Endodermal cell (in vitro differentiated cells): ENCODE results near the gene PLA2G3. TPM values are rescaled to one million over a fixed set of nuclear protein-coding genes. Genes with fewer than 3 reads are reported as not detected.
"Not testable (repeated sequence)": the region's sequence is repeated elsewhere in the genome, so short reads cannot be mapped to it uniquely, and the experiment has no call there.

ENCODE experiments used
- DNase-seq: peaks from one replicate; pipeline ENCODE4 v3.0.0-alpha.2; 2017
- H3K27ac ChIP-seq: 2 replicates; pipeline ENCODE4 v1.5.1; 2013; ENCODE audit warnings: mild to moderate bottlenecking, low read depth, low read length, moderate library complexity
- H3K27me3 ChIP-seq: 2 replicates; pipeline ENCODE4 v1.6.1; 2013; ENCODE audit warnings: mild to moderate bottlenecking, low read length, moderate library complexity; ENCODE audit not compliant: insufficient read depth, control insufficient read depth, poor library complexity, severe bottlenecking
- H3K36me3 ChIP-seq: 2 replicates; pipeline ENCODE4 v1.7.0; 2013; ENCODE audit warnings: mild to moderate bottlenecking, low read length, moderate library complexity; ENCODE audit not compliant: control insufficient read depth, insufficient read depth
- H3K4me1 ChIP-seq: one replicate; pipeline ENCODE4 v1.7.0; 2013; ENCODE audit warnings: low read length; ENCODE audit not compliant: control insufficient read depth, insufficient read depth
- H3K4me3 ChIP-seq: 2 replicates; pipeline ENCODE4 v1.5.1; 2013; ENCODE audit warnings: mild to moderate bottlenecking, low read length, moderate library complexity
- H3K9ac ChIP-seq: 2 replicates; pipeline ENCODE4 v1.6.1; 2013; ENCODE audit warnings: mild to moderate bottlenecking, low read length, moderate library complexity; ENCODE audit not compliant: poor library complexity, severe bottlenecking; ENCODE audit errors: extremely low read depth
- H3K9me3 ChIP-seq: 2 replicates; pipeline ENCODE4 v1.6.1; 2013; ENCODE audit warnings: mild to moderate bottlenecking, low read length, moderate library complexity; ENCODE audit not compliant: control insufficient read depth
- H3K27ac Mint-ChIP-seq: 2 replicates; pipeline ENCODE4 v1.8.0; 2020; ENCODE audit warnings: mixed read lengths
- H3K27me3 Mint-ChIP-seq: 2 replicates; pipeline ENCODE4 v1.8.0; 2021; ENCODE audit warnings: mild to moderate bottlenecking, mixed read lengths; ENCODE audit not compliant: insufficient read depth
- H3K36me3 Mint-ChIP-seq: 2 replicates; pipeline ENCODE4 v1.8.0; 2020; ENCODE audit warnings: low read depth, mixed read lengths
- H3K4me1 Mint-ChIP-seq: 2 replicates; pipeline ENCODE4 v1.8.0; 2020; ENCODE audit warnings: mixed read lengths
- H3K4me3 Mint-ChIP-seq: 2 replicates; pipeline ENCODE4 v1.8.0; 2020; ENCODE audit warnings: mild to moderate bottlenecking, moderate library complexity, mixed read lengths
- H3K9me3 Mint-ChIP-seq: 2 replicates; pipeline ENCODE4 v1.8.0; 2020; ENCODE audit warnings: mild to moderate bottlenecking, mixed read lengths
- CTCF ChIP-seq: fragments of 200-600 bp; sonication (generic); conservative IDR thresholded peaks from 2 replicates; pipeline ENCODE4 v1.5.0; 2021; ENCODE audit warnings: antibody characterized with exemption, mild to moderate bottlenecking
- WGBS, 2 experiments: methylation state at CpG; one replicate each; pipeline versions ENCODE4 v1.1.5 to v1.1.7; 2013; ENCODE audit warnings: missing lambda C conversion rate in 2 of 2, mixed read lengths in 1 of 2; ENCODE audit not compliant: insufficient coverage in 1 of 2, insufficient read length in 1 of 2; 5-methylcytosine and 5-hydroxymethylcytosine counted together
- total RNA-seq, 2 donors: library from RNA; stranded (reverse); fragmentation: NEBNext Ultra II Directional in 1 of 2; extraction: Animal tissue kit (Norgen Biotek cat#: 25700) in 1 of 2; gene quantifications; 2 replicates in 1 of 2; 3 replicates in 1 of 2; pipeline ENCODE4 v1.2.1, GENCODE V29; 2021

PLA2G3 gene
- total RNA-seq, 2 donors from 2014 or later, result 4.1 to 4.6 TPM

DNA sequence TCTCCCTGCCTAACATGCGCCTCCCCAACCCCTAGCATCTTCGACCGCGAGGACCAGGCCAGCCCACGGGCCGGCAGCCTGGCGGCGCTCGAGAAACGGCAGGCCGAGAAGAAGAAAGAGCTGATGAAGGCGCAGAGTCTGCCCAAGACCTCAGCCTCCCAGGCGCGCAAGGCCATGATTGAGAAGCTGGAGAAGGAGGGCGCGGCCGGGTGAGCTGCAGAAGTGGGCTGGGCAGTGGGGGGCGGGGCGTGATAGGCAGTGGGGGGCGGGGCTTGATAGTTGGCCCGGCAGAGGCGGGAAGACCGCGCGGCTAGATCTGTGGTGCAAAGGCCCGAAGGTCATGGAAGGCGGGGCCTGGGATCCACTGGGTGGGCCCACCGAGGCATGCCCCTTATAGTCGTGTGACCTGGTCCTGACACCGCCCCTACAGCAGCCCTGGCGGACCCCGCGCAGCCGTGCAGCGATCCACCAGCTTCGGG lies 41.6 kb downstream of the PLA2G3 start:
- Mint-ChIP-seq H3K36me3 (peaks cover 14% of the 10 kb centered on the region), H3K27me3 (peaks cover 2% of the 10 kb centered on the region), H3K9me3 (no peaks in the 10 kb centered on the region), H3K4me1 (no peaks in the 10 kb centered on the region), H3K27ac (no peak overlapping the region), H3K4me3 (no peak overlapping the region)
- Histone ChIP-seq H3K4me3 (no peak overlapping the region), H3K9me3 (no peaks in the 10 kb centered on the region), H3K9ac (no peak overlapping the region), H3K27me3 (no peaks in the 10 kb centered on the region), H3K36me3 (peaks cover 15% of the 10 kb centered on the region), H3K27ac (no peak overlapping the region), H3K4me1 (no peaks in the 10 kb centered on the region)
- DNase-seq, result peak; percentile 95
- WGBS, 2 experiments, result 78 to 90% methylated on average over 16 to 36 of the region's 36 CpGs
- no peak for TF ChIP-seq CTCF

DNA sequence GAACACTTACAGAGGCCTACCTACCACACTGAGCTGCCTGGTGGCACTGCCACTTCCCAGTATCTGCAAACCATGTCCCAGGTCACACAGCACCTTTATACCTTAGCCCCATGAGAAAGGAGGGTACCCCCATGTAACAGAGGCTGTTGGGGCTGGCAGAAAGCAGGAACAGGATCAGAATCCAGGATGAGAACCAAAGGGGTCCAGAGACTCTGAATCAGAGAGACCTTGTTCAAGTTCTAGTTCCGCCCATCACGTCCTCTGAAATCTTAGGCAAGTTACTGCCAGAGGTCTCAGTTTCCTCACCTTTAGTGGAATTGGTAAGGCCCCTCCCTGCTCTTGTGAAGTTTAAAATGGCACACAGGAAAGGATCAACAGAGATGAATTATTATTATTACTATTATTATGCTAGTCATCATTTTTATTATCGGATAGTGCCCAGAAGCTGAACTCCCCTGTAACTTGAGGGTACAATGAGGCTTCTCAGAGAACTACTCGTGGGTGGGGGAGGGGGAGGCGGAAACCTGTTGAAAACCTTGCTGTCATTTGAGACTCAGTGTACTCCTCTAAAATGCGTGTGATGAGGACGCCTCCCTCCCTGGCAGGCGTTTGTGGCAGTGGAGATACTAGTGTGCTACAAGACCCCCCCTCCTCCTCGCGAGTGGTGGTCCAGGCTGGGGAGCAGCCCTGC lies 42.2 kb downstream of the PLA2G3 start:
- H3K4me1 Mint-ChIP-seq, result no peaks in the 10 kb centered on the region
- H3K27me3 Mint-ChIP-seq, result no peaks in the 10 kb centered on the region
- no peak overlapping the region for H3K27ac Mint-ChIP-seq
- Histone ChIP-seq H3K9me3 (no peaks in the 10 kb centered on the region), H3K27me3 (no peaks in the 10 kb centered on the region), H3K4me3 (no peak overlapping the region), H3K36me3 (peaks cover 15% of the 10 kb centered on the region), H3K9ac (no peak overlapping the region), H3K4me1 (no peaks in the 10 kb centered on the region), H3K27ac (no peak overlapping the region)
- no peak overlapping the region for H3K4me3 Mint-ChIP-seq
- DNase-seq, result no peak
- TF ChIP-seq CTCF, result no peak
- H3K36me3 Mint-ChIP-seq, result peaks cover 14% of the 10 kb centered on the region
- H3K9me3 Mint-ChIP-seq, result no peaks in the 10 kb centered on the region
- WGBS, 2 experiments, result 89 to 92% methylated on average over 7 to 10 of the region's 10 CpGs

- not testable (repeated sequence) for H3K4me1 ChIP-seq, DNase-seq, H3K9ac ChIP-seq, H3K4me3 Mint-ChIP-seq, H3K4me3 ChIP-seq, H3K27ac Mint-ChIP-seq, H3K9me3 ChIP-seq, H3K4me1 Mint-ChIP-seq, H3K27me3 ChIP-seq, H3K9me3 Mint-ChIP-seq, H3K27me3 Mint-ChIP-seq, H3K27ac ChIP-seq
- 90 to 100% methylated on average over 4 of the region's 5 CpGs for WGBS, 2 experiments
- H3K36me3 ChIP-seq, result peaks cover 15% of the 10 kb centered on the region
- H3K36me3 Mint-ChIP-seq, result peaks cover 14% of the 10 kb centered on the region
Measured at GRCh38 chr22:31097539-31097938, 42.8 kb downstream of the PLA2G3 start.
